ENCODE measurements around the gene SIK2. TPM values are rescaled to one million over a fixed set of nuclear protein-coding genes. Genes with fewer than 3 reads are reported as not detected.

SIK2 gene
- total RNA-seq: 4.4 and 7.8 TPM in 2 replicates

DNA sequence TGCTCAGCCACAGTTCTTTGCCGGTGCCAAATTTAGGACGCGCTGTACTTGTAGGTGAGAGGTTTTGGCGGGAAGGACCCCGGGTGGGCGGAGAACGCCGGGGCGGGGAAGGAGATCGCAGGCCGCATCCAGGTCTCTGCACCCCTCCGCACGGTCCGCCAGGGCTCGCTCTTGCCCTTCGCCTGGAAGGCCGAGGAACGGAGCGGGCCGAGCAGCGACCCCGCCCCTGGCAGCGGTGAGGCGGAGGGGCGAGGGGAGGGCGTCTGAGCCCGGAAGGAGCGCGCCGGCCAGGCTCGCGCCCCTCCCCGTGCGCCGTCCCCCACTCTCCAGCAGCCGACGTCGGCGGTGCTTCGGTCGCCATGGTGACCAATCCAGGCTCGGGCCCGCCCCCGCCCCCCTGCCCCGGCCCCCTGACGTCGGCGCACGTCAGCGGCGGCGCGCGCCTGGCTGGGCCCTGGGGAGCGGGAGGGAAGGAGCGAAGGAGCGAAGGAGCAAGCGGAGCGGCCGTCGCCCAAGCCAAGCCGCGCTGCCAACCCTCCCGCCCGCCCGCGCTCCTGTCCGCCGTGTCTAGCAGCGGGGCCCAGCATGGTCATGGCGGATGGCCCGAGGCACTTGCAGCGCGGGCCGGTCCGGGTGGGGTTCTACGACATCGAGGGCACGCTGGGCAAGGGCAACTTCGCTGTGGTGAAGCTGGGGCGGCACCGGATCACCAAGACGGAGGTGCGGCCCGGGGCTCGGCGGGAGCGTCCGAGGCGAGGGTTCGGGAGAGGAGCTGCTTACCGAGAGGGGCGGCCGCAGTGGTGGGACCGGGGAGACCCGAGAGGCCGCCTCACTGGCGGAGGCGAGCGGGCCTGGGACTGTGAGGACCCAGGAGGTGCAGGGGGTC, at the start of gene SIK2:
SIK2 (plus strand) TSS at position 471 of the 886 bp plus-strand sequence; CDS start at position 586, 115 bp downstream.

DNA sequence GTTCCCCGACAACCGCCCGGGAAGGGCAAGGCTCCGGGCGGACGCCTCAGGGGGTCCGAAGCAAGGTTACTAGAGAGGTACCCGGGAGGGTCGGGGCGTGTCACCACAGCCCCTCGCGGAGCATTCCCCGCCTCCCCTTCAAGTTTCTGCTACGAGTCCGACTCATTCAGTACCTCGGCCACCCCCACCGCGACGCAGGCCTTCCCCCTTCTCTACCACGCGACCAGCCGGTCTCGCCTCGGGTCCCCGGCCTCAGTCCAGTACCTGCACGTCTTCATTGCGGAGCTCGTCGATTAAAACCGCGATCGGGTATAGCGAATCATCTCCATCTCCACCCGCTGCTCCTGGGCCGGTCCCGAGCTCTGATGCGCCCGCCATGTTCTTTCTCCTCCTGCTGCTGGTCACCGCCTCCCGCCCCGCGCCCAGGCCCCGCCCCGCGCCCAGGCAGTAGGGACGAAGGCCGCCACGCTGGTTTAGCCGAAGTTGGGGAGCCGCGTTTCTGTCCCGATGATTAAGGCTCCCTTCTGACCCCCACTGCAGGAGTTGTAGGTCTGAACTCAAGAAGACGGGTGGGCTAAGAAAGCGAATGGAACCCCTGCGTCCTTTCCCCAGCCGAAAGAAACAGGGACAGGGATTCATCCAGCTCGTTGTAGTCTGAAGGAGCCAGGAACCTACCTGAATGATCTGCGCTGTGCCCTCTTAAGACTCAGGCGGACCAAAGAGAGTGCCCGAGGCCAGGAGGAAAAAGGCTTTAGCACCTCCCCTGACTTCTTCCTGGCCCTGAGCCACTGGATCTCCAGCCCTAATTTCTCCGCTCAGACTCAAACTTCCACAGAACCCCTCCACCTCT, 164.0 kb downstream of the SIK2 start, which contains the start of gene PPP2R1B:
PPP2R1B (minus strand) TSS at position 406 of the 850 bp plus-strand sequence; CDS start at position 378, 28 bp downstream.

Other genes with a start within 250 kb of the SIK2 start
- gene POU2AF1, start 223.2 kb upstream of the SIK2 start, total RNA-seq: not detected in 2 replicates
- gene BTG4, start 90.1 kb upstream of the SIK2 start, total RNA-seq: not detected in 2 replicates
- not detected in 2 replicates for gene HOATZ, start 87.7 kb upstream of the SIK2 start, total RNA-seq
- gene LAYN, start 61.7 kb upstream of the SIK2 start, total RNA-seq: 6.0 and 7.2 TPM in 2 replicates
- gene PPP2R1B, start 163.9 kb downstream of the SIK2 start, total RNA-seq: 35.5 and 35.7 TPM in 2 replicates